ENCODE results near the gene ARMC7. TPM values are rescaled to one million over a fixed set of nuclear protein-coding genes. Genes with fewer than 3 reads are reported as not detected.
A peak's percentile ranks its signal among the peaks of the same experiment; 100 is the strongest.
"Not testable (repeated sequence)": the region's sequence is repeated elsewhere in the genome, so short reads cannot be mapped to it uniquely, and the experiment has no call there.

ARMC7 gene
- total and polyA plus RNA-seq, 2 of the 13 experiments (the other 11 are each of a cell fraction or from before 2014, with no cell fraction given), result 3.9 to 4.2 TPM

DNA sequence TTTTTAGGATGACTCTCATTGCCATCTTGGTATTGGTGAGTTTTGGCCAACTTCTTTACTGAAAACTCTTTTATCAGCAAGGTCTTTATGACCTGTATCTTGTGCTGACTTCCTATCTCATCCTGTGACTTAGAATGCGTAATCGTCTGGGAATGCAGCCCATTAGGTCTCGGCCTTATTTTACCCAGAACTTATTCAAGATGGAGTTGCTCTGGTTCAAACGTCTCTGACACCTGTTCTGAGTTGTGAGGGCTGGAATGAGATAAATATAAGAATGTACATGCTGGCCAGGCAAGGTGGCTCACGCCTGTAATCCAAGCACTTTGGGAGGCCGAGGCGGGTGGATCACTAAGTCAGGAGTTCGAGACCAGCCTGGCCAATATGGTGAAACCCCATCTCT lies 48.7 kb downstream of the ARMC7 start:
- in situ Hi-C loops (cut with HindIII; ENCODE audit: extremely low pct_ligation_motif_present, low pct_unique_long_range_greater_than_20kb); H3K36me3 ChIP-seq (replicated peaks in 1 of 2; ENCODE audit: control insufficient read depth in 1 of 2, insufficient read depth in 2 of 2, low read length in 2 of 2); BruUV-seq (replicated peaks); H3K27me3 ChIP-seq (ENCODE audit: control insufficient read depth in 1 of 2, insufficient read depth in 2 of 2, low read length in 2 of 2); CTCF ChIA-PET (ENCODE audit: low intra/inter-chr PET ratio, low total read pairs); H2AFZ ChIP-seq (ENCODE audit: low read length); H4K20me1 ChIP-seq (ENCODE audit: insufficient read depth, low read length); POLR2A ChIA-PET; H3K79me2 ChIP-seq (ENCODE audit: insufficient read depth, low read length); intact Hi-C loops (cut with micrococcal nuclease; ENCODE audit: unreplicated experiment); H3K4me2 ChIP-seq (ENCODE audit: low read depth, low read length); DNase-seq (ENCODE audit: low spot score); H3K9ac ChIP-seq (ENCODE audit: insufficient read depth, low read depth, low read length); H3K9me3 ChIP-seq (ENCODE audit: low read length); H3K4me3 ChIP-seq (replicated peaks in 1 of 3; ENCODE audit: insufficient read depth in 1 of 3, low read depth in 2 of 3, low read length in 3 of 3); ATAC-seq; FAIRE-seq; H3K27ac ChIP-seq (ENCODE audit: extremely low read length, insufficient read depth, low read length): not testable (repeated sequence)
- H3K4me1 ChIP-seq (ENCODE audit: insufficient read depth, low read length), result peaks cover 25% of the 10 kb centered on the region
- WGBS (ENCODE audit: low lambda C conversion rate), result 96% methylated on average over 8 of the region's 8 CpGs

DNA sequence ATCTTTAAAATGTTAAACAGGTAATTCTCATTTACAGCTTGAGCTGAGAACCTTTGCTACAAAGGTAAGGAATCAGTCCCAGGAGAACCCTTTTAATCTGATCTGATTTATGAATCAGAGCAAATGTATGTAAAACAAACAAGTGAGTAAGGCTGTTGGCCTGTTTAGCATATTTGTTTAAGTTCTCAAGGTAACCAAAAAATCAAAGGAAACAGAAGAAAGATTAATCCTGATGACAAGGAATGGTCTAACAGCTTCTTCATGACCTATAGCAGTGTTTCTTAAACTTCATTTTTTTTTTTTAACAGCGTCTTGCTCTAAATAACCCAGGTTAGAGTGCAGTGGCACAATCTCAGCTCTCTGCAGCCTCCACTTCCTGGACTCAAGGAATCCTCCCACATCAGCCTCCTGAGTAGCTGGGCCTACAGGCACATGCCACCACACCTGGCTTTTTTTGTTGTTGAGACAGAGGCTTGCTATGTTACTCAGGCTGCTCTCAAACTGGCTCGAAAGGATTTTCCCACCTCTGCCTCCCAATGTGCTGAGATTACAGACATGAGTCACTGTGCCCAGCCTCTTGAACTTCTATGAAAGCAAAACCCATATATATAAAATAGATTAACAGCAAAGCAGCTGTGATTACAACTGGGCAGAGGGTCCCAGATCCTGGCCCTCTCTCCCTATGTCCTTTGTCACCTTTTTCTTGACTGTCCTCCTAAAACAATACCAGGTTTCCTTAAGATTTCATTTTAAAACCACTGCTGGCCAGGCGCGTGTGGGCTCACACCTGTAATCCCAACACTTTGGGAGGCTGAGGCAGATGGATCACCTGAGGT lies 49.6 kb downstream of the ARMC7 start:
- H3K27me3 ChIP-seq (ENCODE audit: control insufficient read depth in 1 of 2, insufficient read depth in 2 of 2, low read length in 2 of 2), result no peaks in the 10 kb centered on the region
- in situ Hi-C loops (cut with HindIII; ENCODE audit: extremely low pct_ligation_motif_present, low pct_unique_long_range_greater_than_20kb) (no loop called here), intact Hi-C loops (cut with micrococcal nuclease; ENCODE audit: unreplicated experiment) (no loop called here)
- H3K9ac ChIP-seq (ENCODE audit: insufficient read depth, low read depth, low read length), result no peak overlapping the region
- H3K9me3 ChIP-seq (ENCODE audit: low read length), result no peaks in the 10 kb centered on the region
- BruUV-seq (replicated peaks), result no TSS peak
- ChIA-PET CTCF (ENCODE audit: low intra/inter-chr PET ratio, low total read pairs) (no interaction called here), POLR2A (no interaction called here)
- no peak for ATAC-seq
- H3K4me3 ChIP-seq (replicated peaks in 1 of 3; ENCODE audit: insufficient read depth in 1 of 3, low read depth in 2 of 3, low read length in 3 of 3), result no peak overlapping the region
- no peak for FAIRE-seq
- H4K20me1 ChIP-seq (ENCODE audit: insufficient read depth, low read length), result no peaks in the 10 kb centered on the region
- 82% methylated on average over 4 of the region's 4 CpGs for WGBS (ENCODE audit: low lambda C conversion rate)
- no peak overlapping the region for H3K4me2 ChIP-seq (ENCODE audit: low read depth, low read length)
- H3K27ac ChIP-seq (ENCODE audit: extremely low read length, insufficient read depth, low read length), result no peak overlapping the region
- peaks cover 28% of the 10 kb centered on the region for H3K4me1 ChIP-seq (ENCODE audit: insufficient read depth, low read length)
- no peak for TF ChIP-seq ZFAT (CRISPR knock-in tag; conservative IDR thresholded peaks at IDR 0.05)
- TF ChIP-seq, protein P1, sequence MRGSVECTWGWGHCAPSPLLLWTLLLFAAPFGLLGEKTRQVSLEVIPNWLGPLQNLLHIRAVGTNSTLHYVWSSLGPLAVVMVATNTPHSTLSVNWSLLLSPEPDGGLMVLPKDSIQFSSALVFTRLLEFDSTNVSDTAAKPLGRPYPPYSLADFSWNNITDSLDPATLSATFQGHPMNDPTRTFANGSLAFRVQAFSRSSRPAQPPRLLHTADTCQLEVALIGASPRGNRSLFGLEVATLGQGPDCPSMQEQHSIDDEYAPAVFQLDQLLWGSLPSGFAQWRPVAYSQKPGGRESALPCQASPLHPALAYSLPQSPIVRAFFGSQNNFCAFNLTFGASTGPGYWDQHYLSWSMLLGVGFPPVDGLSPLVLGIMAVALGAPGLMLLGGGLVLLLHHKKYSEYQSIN (CRISPR knock-in tag; IDR thresholded peaks at IDR 0.05; ENCODE audit: borderline replicate concordance), result no peak
- TF ChIP-seq GFI1 (CRISPR knock-in tag; IDR thresholded peaks at IDR 0.05; ENCODE audit: borderline replicate concordance), result peak; percentile 48; the same call in 1 of the 2 replicates
- no peak for TF ChIP-seq SUZ12 (IDR thresholded peaks at IDR 0.05; ENCODE audit: low read depth, low read length)
- TF ChIP-seq ZNF24 (IDR thresholded peaks at IDR 0.05), result no peak
- no peak for TF ChIP-seq FOXK1 (CRISPR knock-in tag; IDR thresholded peaks at IDR 0.05; ENCODE audit: borderline replicate concordance, low read depth)
- no peak for TF ChIP-seq ETV6 (CRISPR knock-in tag; conservative IDR thresholded peaks at IDR 0.05)
- TF ChIP-seq TOE1 (CRISPR knock-in tag; IDR thresholded peaks at IDR 0.05), result no peak
- TF ChIP-seq ZNF678 (CRISPR knock-in tag; IDR thresholded peaks at IDR 0.05), result no peak
- TF ChIP-seq CHCHD3 (CRISPR knock-in tag; IDR thresholded peaks at IDR 0.05), result no peak
- no peak for TF ChIP-seq NFYC (CRISPR knock-in tag; IDR thresholded peaks at IDR 0.05)
- no peak for TF ChIP-seq SIX1 (CRISPR knock-in tag; IDR thresholded peaks at IDR 0.05; ENCODE audit: borderline replicate concordance)
- TF ChIP-seq, protein P2, sequence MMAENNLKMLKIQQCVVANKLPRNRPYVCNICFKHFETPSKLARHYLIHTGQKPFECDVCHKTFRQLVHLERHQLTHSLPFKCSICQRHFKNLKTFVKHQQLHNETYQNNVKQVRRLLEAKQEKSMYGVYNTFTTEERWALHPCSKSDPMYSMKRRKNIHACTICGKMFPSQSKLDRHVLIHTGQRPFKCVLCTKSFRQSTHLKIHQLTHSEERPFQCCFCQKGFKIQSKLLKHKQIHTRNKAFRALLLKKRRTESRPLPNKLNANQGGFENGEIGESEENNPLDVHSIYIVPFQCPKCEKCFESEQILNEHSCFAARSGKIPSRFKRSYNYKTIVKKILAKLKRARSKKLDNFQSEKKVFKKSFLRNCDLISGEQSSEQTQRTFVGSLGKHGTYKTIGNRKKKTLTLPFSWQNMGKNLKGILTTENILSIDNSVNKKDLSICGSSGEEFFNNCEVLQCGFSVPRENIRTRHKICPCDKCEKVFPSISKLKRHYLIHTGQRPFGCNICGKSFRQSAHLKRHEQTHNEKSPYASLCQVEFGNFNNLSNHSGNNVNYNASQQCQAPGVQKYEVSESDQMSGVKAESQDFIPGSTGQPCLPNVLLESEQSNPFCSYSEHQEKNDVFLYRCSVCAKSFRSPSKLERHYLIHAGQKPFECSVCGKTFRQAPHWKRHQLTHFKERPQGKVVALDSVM (CRISPR knock-in tag; IDR thresholded peaks at IDR 0.05), result peak; percentile 83
- no peak for TF ChIP-seq AHR (CRISPR knock-in tag; IDR thresholded peaks at IDR 0.05)
- no peak for TF ChIP-seq CREB1 (IDR thresholded peaks at IDR 0.05)
- no peak for TF ChIP-seq CREB1 (CRISPR knock-in tag; IDR thresholded peaks at IDR 0.05)
- TF ChIP-seq HIVEP1 (CRISPR knock-in tag; IDR thresholded peaks at IDR 0.05), result no peak
- no peaks in the 10 kb centered on the region for H3K36me3 ChIP-seq (replicated peaks in 1 of 2; ENCODE audit: control insufficient read depth in 1 of 2, insufficient read depth in 2 of 2, low read length in 2 of 2)
- no peak overlapping the region for H2AFZ ChIP-seq (ENCODE audit: low read length)
- no peaks in the 10 kb centered on the region for H3K79me2 ChIP-seq (ENCODE audit: insufficient read depth, low read length)
- no peak for DNase-seq (ENCODE audit: low spot score)
